ENCODE results near the gene ENTPD5.
"Not testable (repeated sequence)": the region's sequence is repeated elsewhere in the genome, so short reads cannot be mapped to it uniquely, and the experiment has no call there.

The ENTPD5 gene

GRCh38 chr14:74005664-74006063 lies 13.4 kb downstream of the ENTPD5 start:
- DNase-seq (ENCODE audit: low spot score): not testable (repeated sequence)

- DNase-seq (ENCODE audit: low spot score): no peak
Measured at GRCh38 chr14:73998726-73999125, 20.4 kb downstream of the ENTPD5 start.

GRCh38 chr14:73997944-73998447 lies 21.1 kb downstream of the ENTPD5 start:
- no peak for DNase-seq (ENCODE audit: low spot score)

- DNase-seq (ENCODE audit: low spot score): no peak
Measured at GRCh38 chr14:73997108-73997943, 21.8 kb downstream of the ENTPD5 start.

- no peak for DNase-seq (ENCODE audit: low spot score)
Measured at GRCh38 chr14:73996731-73997107, 22.4 kb downstream of the ENTPD5 start.

GRCh38 chr14:73995977-73996378 lies 23.1 kb downstream of the ENTPD5 start:
- DNase-seq (ENCODE audit: low spot score): no peak

GRCh38 chr14:73994926-73995325 lies 24.2 kb downstream of the ENTPD5 start:
- DNase-seq (ENCODE audit: low spot score): not testable (repeated sequence)

GRCh38 chr14:73991092-73991491 lies 28.0 kb downstream of the ENTPD5 start:
- no peak for DNase-seq (ENCODE audit: low spot score)

- not testable (repeated sequence) for DNase-seq (ENCODE audit: low spot score)
Measured at GRCh38 chr14:73988656-73989055, 30.4 kb downstream of the ENTPD5 start.

- DNase-seq (ENCODE audit: low spot score): no peak
Measured at GRCh38 chr14:73988065-73988464, 31.0 kb downstream of the ENTPD5 start.

- DNase-seq (ENCODE audit: low spot score): no peak
Measured at GRCh38 chr14:73977896-73978295, 41.2 kb downstream of the ENTPD5 start.

- no peak for DNase-seq (ENCODE audit: low spot score)
Measured at GRCh38 chr14:73976125-73976524, 43.0 kb downstream of the ENTPD5 start.

GRCh38 chr14:73973497-73973896 lies 45.6 kb downstream of the ENTPD5 start:
- no peak for DNase-seq (ENCODE audit: low spot score)

GRCh38 chr14:73968885-73969284 lies 50.2 kb downstream of the ENTPD5 start:
- no peak for DNase-seq (ENCODE audit: low spot score)

- DNase-seq (ENCODE audit: low spot score): no peak
Measured at GRCh38 chr14:73965216-73965615, 53.9 kb downstream of the ENTPD5 start.

GRCh38 chr14:73961192-73961591 lies 57.9 kb downstream of the ENTPD5 start:
- DNase-seq (ENCODE audit: low spot score): no peak

- no peak for DNase-seq (ENCODE audit: low spot score)
Measured at GRCh38 chr14:73958591-73958990, 60.5 kb downstream of the ENTPD5 start.

GRCh38 chr14:73955674-73956073 lies 63.4 kb downstream of the ENTPD5 start:
- DNase-seq (ENCODE audit: low spot score): no peak

GRCh38 chr14:73953731-73954130 lies 65.4 kb downstream of the ENTPD5 start:
- DNase-seq (ENCODE audit: low spot score): no peak

GRCh38 chr14:73949752-73950734 lies 69.0 kb downstream of the ENTPD5 start, which contains the start of the genes COQ6 and FAM161B:
Gene COQ6 (plus strand): TSS chr14:73950302. CDS start chr14:73950333, 31 bp downstream.
Gene FAM161B (minus strand): TSS chr14:73950094. CDS start chr14:73950026, 68 bp downstream.
- peak; percentile 96 for DNase-seq (ENCODE audit: low spot score)

GRCh38 chr14:73945159-73945670 lies 73.9 kb downstream of the ENTPD5 start:
- DNase-seq (ENCODE audit: low spot score): peak; percentile 23

All from LoVo (cell line).